ENCODE results near the gene ZNF853. TPM values are rescaled to one million over a fixed set of nuclear protein-coding genes. Genes with fewer than 3 reads are reported as not detected.
"Not testable (repeated sequence)": the region's sequence is repeated elsewhere in the genome, so short reads cannot be mapped to it uniquely, and the experiment has no call there.

Gene ZNF853
- total RNA-seq, 4 donors from 2014 or later: 1.6 to 4.6 (median 3.7) TPM

GRCh38 chr7:6628045-6628444, 12.6 kb downstream of the ZNF853 start:
- Histone ChIP-seq H3K36me3 (peaks cover 10% of the 10 kb centered on the region), H3K4me3 (no peak overlapping the region), H3K27ac (no peak overlapping the region), H3K27me3 (no peaks in the 10 kb centered on the region), H3K9me3 (no peaks in the 10 kb centered on the region), H3K4me1 (peaks cover 7% of the 10 kb centered on the region)
- 86% methylated on average over 3 of the region's 6 CpGs for WGBS
- no peak for DNase-seq (ENCODE audit: low spot score in 2 of 2)
- TF ChIP-seq POLR2AphosphoS5 (IDR thresholded peaks at IDR 0.05) (no peak), CTCF (IDR thresholded peaks at IDR 0.05) (no peak), EP300 (IDR thresholded peaks at IDR 0.05) (no peak), POLR2A (IDR thresholded peaks at IDR 0.05) (no peak)

DNA sequence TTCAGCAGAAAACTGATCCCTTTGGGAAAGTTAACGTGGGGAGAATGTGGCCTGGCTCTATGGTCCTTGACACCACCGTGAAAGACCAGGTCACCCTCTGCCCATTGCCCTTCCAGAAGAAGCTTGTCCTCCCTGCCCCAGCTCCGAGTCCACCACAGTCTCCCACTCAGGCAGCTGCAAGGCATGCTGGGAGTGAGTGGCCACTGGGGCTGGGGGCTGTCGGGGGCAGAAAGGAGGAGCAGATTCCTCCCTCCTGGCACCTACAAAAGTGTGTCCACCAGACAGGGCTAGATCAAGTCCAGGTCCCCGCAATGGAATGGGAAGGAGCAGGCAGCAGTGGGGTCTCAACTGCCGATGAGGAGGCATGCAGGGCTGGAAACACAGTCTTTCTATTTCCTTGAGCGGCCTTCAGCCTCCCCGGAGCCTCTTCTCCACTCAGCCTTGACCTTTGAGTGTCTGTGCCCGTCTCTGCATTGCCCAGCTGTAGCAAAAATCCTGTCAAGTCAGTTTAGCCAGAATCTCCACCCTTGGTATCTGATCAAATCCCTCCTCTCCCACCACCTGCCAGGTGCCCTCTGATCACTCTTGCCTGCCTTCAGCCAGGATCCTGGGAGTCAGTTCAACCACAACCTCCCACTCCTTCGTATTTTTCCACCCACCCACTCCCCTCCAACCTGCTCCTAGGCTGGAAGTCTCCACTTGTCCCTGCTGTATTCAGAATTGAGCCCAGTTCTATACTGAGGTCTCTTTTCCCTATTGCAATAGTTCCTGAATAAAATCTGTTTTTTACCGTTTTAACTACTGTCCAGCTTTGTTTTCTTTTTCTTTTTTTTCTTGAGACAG, 14.8 kb downstream of the ZNF853 start:
- H3K27ac ChIP-seq: no peak overlapping the region
- no peaks in the 10 kb centered on the region for H3K36me3 ChIP-seq
- no peak for DNase-seq (ENCODE audit: low spot score in 2 of 2)
- 66% methylated on average over 11 of the region's 11 CpGs for WGBS
- TF ChIP-seq EP300 (IDR thresholded peaks at IDR 0.05) (no peak), CTCF (IDR thresholded peaks at IDR 0.05) (no peak), POLR2A (IDR thresholded peaks at IDR 0.05) (no peak), POLR2AphosphoS5 (IDR thresholded peaks at IDR 0.05) (no peak)
- peaks cover 7% of the 10 kb centered on the region for H3K4me1 ChIP-seq
- no peaks in the 10 kb centered on the region for H3K27me3 ChIP-seq
- H3K9me3 ChIP-seq: no peaks in the 10 kb centered on the region
- H3K4me3 ChIP-seq: no peak overlapping the region

GRCh38 chr7:6631605-6632004, 16.2 kb downstream of the ZNF853 start:
- Histone ChIP-seq H3K4me1 (peaks cover 13% of the 10 kb centered on the region), H3K27ac (no peak overlapping the region)
- WGBS: 79% methylated on average over 7 of the region's 7 CpGs

GRCh38 chr7:6634021-6634420, 18.6 kb downstream of the ZNF853 start:
- Histone ChIP-seq H3K27ac (no peak overlapping the region), H3K9me3 (no peaks in the 10 kb centered on the region), H3K27me3 (no peaks in the 10 kb centered on the region), H3K36me3 (no peaks in the 10 kb centered on the region), H3K4me3 (no peak overlapping the region), H3K4me1 (peaks cover 21% of the 10 kb centered on the region)
- 81% methylated on average over 8 of the region's 8 CpGs for WGBS
- DNase-seq (ENCODE audit: low spot score in 2 of 2): no peak
- TF ChIP-seq POLR2A (IDR thresholded peaks at IDR 0.05): no peak
- TF ChIP-seq EP300 (IDR thresholded peaks at IDR 0.05): no peak
- no peak for TF ChIP-seq POLR2AphosphoS5 (IDR thresholded peaks at IDR 0.05)
- TF ChIP-seq CTCF (IDR thresholded peaks at IDR 0.05): no peak

More at GRCh38 chr7:6631605-6632004, 16.2 kb downstream of the ZNF853 start:
- H3K9me3 ChIP-seq: no peaks in the 10 kb centered on the region
- H3K36me3 ChIP-seq: no peaks in the 10 kb centered on the region
- no peak overlapping the region for H3K4me3 ChIP-seq
- no peak for DNase-seq (ENCODE audit: low spot score in 2 of 2)
- TF ChIP-seq CTCF (IDR thresholded peaks at IDR 0.05): no peak
- H3K27me3 ChIP-seq: no peaks in the 10 kb centered on the region

DNA sequence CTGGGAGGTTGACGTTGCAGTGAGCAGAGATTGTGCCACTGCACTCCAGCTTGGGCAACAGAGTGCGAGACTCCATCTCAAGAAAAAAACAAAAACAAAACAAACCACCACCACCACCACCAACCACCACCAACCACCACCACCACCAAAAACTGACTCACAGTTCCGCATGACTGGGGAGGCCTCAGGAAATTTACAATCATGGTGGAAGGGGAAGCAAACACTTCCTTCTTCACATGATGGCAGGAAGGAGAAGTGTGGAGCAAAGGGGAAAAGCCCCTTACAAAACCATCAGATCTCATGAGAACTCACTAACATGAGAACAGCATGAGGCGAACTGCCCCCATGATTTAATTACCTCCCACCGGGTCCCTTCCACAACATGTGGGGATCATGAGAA, 19.6 kb downstream of the ZNF853 start:
- not testable (repeated sequence) for H3K27me3 ChIP-seq; H3K4me3 ChIP-seq; H3K36me3 ChIP-seq; H3K9me3 ChIP-seq; DNase-seq (ENCODE audit: low spot score in 2 of 2); H3K27ac ChIP-seq
- H3K4me1 ChIP-seq: peaks cover 24% of the 10 kb centered on the region
- 80% methylated on average over 5 of the region's 5 CpGs for WGBS

All from suprapubic skin (tissue), 4 donors.